Airway epithelial cell (primary cell): ENCODE results near the gene ZNF684. TPM values are rescaled to one million over a fixed set of nuclear protein-coding genes. Genes with fewer than 3 reads are reported as not detected.

ENCODE experiments used
- total RNA-seq: library from RNA; depleted of rRNA; stranded (reverse); fragments of >200 nt; gene quantifications from 2 replicates; pipeline ENCODE4 v1.2.3, GENCODE V29; 2015

ZNF684 gene
- total RNA-seq = 3.2 and 4.5 TPM in 2 replicates

GRCh38 chr1:40531381-40532061 lies at the start of gene ZNF684:
TSS of gene ZNF684 (plus strand) at chr1:40531637. CDS start at chr1:40533167, 1,530 bp downstream.

GRCh38 chr1:40508375-40509341 lies 22.8 kb upstream of the ZNF684 start, which contains the start of gene EXO5:
TSS of gene EXO5 (plus strand) at chr1:40508767. CDS start at chr1:40514545, 5,778 bp downstream.

Other genes with a start within 250 kb of the ZNF684 start
- 0.88 and 1.1 TPM in 2 replicates for gene COL9A2, start 214.4 kb upstream of the ZNF684 start, total RNA-seq
- gene SMAP2, start 157.9 kb upstream of the ZNF684 start, total RNA-seq = 17.0 and 22.9 TPM in 2 replicates
- 2.3 and 2.6 TPM in 2 replicates for gene ZFP69B, start 81.2 kb upstream of the ZNF684 start, total RNA-seq
- gene ZFP69, start 54.3 kb upstream of the ZNF684 start, total RNA-seq = 2.7 and 3.0 TPM in 2 replicates
- 1.9 and 4.9 TPM in 2 replicates for gene EXO5, start 22.9 kb upstream of the ZNF684 start, total RNA-seq
- 1.3 and 1.5 TPM in 2 replicates for gene RIMS3, start 134.0 kb downstream of the ZNF684 start, total RNA-seq
- gene NFYC, start 160.1 kb downstream of the ZNF684 start, total RNA-seq = 25.4 and 35.9 TPM in 2 replicates